ENCODE results near the gene PLAAT3. TPM values are rescaled to one million over a fixed set of nuclear protein-coding genes. Genes with fewer than 3 reads are reported as not detected.
"Not testable (repeated sequence)": the region's sequence is repeated elsewhere in the genome, so short reads cannot be mapped to it uniquely, and the experiment has no call there.

Gene PLAAT3
- polyA plus RNA-seq, 3 donors = 18.8 to 22.6 (median 22.5) TPM

DNA sequence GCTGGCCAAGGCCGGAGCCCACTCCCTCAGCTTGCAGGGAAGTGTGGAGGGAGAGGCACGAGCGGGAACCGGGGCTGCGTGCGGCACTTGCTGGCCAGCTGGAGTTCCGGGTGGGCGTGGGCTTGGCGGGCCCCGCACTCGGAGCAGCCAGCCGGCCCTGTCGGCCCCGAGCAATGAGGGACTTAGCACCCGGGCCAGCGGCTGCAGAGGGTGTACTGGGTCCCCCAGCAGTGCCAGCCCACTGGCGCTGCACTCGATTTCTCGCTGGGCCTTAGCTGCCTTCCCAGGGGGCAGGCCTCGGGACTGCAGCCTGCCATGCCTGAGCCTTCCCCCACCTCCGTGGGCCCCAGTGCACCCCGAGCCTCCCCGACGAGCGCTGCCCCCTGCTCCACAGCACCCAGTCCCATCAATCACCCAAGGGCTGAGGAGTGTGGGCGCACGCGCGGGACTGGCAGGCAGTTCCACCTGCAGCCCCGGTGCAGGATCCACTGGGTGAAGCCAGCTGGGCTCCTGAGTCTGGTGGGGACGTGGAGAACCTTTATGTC is 64.0 kb downstream of the PLAAT3 start:
- DNase-seq = not testable (repeated sequence)

DNA sequence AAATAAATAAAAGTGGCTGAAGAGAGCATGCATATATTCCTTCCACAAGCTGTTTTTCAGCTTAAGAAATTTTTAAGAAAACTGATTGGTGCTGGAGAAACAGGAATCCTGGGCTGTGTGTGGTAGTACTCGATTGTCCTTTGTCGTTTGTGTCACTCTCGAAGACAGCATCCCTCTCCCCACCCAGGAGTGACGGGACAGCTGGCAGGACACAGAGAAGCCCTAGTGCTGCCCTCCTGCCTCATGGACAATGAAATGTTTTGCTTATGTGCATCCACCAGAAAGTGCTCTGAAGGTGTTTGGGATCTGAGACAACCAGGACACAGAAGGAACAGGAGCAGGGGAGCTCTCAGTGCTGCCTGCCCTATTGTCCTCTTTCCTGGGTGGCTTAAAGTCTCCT is 64.8 kb downstream of the PLAAT3 start:
- DNase-seq = no peak

GRCh38 chr11:63548178-63548577 is 66.1 kb downstream of the PLAAT3 start:
- DNase-seq = no peak

- DNase-seq = no peak
These were observed 67.2 kb downstream of the PLAAT3 start for GRCh38 chr11:63547061-63547460.

DNA sequence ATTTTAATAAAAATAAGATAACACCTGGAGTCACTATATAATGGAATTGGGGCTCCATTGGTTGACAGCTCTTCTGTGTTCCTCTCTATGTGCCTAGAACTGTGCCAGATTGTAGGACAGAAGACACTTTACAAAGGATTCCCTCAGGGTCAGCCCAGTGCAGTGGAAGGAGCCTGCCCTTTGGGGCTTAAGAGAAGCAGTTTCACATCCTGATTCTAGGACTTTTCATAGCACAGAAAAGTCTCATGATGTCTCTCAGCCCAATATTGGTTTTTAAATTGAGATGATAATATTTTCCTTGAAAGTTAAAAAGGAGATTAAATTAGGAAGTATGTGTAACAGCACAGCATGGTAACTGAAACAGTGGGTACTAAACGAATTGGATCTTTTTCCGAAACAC is 70.5 kb downstream of the PLAAT3 start:
- DNase-seq = no peak

- DNase-seq = not testable (repeated sequence)
These were observed 71.7 kb downstream of the PLAAT3 start for GRCh38 chr11:63542506-63542905.

GRCh38 chr11:63537293-63538101 is 76.7 kb downstream of the PLAAT3 start:
- DNase-seq = peak; percentile 21

- peak; percentile 39 for DNase-seq
These were observed 77.5 kb downstream of the PLAAT3 start, which contains the start of gene PLAAT4 for GRCh38 chr11:63536669-63537292. Gene PLAAT4 (plus strand): TSS chr11:63536808. CDS start chr11:63536869, 61 bp downstream.

- no peak for DNase-seq
These were observed 78.5 kb downstream of the PLAAT3 start for GRCh38 chr11:63535734-63536133.

DNA sequence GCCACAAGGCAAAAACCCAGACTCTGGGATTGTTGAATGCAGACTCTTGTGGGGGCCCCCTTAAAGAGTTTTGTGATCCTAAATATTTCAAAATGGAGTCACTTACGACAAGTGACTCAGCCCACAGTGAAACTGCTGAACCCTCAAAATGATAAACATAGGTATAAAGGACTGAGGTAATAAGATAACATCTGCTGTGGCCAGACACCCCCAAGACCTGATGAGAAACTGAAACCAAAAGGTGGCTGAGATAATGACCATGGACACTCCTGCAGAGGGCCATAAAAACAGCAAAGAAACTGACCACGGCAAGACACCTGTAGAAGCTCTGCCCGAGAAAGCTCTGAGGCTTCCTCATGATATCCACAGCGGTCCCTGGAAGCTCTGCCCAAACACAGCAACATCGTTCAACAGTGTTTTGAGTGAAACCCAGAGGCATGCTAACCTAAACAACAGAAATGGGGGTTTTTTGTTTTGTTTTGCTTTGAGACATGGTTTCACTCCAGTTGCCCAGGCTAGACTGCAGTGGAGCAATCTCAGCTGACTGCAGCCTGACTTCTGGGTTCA is 79.3 kb downstream of the PLAAT3 start:
- DNase-seq = no peak

DNA sequence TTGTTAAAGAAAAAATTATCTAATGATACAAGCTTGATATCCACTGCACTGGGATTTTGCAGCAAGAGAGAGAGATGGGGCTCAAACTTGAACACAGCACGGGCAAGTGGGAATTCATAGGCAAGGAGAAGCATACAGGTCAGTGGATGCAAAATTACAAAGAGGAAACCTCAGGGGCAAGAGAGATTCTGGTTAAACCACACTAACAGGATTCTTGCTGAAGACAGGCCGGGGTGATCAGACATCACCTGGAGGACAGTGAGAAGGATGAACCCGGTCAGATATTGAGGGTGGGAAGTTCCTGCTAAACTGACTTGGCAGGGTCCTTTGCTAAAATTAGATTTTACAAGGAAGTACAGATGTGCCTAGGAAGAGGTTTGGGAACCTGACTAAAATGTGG is 80.2 kb downstream of the PLAAT3 start:
- no peak for DNase-seq

DNA sequence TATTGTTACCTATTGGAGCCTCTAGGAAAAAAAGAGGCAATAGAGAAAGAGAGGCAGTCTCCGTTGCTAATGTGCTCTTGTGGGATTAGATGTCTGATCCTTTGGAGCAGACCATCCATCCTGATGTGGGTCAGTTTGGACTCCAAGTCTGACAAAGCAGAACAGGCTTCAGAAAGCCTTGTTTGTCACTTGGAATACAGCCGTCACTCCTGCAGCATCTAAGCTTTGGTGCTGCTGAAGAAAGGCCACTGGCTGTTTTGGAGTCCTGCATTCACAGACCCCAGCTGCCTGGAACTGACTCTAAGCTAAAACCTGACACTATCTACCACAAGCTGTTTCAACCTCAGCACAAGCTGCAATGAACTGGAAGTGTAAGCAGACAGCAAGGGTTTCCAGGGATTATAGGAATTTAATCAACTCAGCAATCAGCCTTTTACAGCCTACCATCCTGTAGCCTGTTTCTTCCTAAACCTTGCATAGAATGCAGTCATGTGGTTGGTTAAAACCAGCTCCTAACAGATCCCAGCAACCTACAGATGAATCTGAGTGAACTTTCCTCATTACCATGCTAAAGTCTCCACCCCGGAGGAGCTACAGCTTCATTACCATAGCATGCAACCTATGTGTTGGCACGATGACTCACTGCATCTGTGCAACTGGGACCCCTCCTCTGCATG is 81.3 kb downstream of the PLAAT3 start:
- no peak for DNase-seq

DNA sequence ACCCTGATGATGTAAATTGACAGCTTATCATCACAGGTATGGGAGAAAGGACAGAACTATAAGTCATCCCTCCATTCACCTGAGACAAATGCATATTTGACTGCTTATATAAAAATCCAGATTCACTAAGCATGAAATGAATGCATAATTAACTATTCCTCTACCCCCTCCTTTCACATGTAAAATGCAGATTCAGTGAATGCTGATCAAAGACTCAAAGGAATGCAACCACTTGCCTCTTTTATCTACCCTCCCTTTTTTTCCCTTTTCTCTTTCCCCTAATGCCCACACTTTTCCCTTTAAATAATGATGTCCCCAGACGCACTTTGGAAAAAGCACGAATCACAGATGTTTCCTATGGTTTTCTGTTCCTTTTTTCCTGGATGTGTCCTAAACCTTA is 82.1 kb downstream of the PLAAT3 start:
- DNase-seq = no peak

GRCh38 chr11:63531074-63531792 is 83.0 kb downstream of the PLAAT3 start:
- not testable (repeated sequence) for DNase-seq

- no peak for DNase-seq
These were observed 84.2 kb downstream of the PLAAT3 start for GRCh38 chr11:63530021-63530420.

GRCh38 chr11:63529373-63529772 is 84.9 kb downstream of the PLAAT3 start:
- DNase-seq = not testable (repeated sequence)

DNA sequence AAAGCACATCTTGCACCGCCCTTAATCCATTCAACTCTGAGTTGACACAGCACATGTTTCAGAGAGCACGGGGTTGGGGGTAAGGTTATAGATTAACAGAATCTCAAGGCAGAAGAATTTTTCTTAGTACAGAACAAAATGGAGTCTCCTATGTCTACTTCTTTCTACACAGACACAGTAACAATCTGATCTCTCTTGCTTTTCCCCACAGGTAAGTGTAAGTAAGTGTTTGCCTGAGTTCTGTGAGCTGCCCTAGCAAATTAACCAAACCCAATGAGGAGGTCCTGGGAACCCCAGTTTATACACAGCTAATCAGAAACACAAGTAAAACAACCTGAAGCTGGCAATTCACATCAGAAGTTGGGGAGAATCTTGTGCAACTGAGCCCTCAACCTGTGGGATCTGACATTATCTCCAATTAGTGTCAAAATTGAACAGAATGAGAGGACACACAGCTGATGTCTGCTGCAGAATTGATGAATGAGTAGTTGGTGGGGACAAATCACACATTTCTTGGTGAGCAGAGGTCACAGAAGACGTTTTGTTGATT is 85.4 kb downstream of the PLAAT3 start:
- DNase-seq = not testable (repeated sequence)

GRCh38 chr11:63528156-63528555 is 86.1 kb downstream of the PLAAT3 start:
- DNase-seq = not testable (repeated sequence)

- DNase-seq = no peak
These were observed 86.6 kb downstream of the PLAAT3 start for GRCh38 chr11:63527667-63528066.

Data from renal pelvis (tissue), 4 donors.